NCI-H1417 (cell line): ENCODE measurements around the gene MACROD1.
A peak's percentile ranks its signal among the peaks of the same experiment; 100 is the strongest.

ENCODE experiments used
- DNase-seq, 3 experiments: peaks; one replicate each; lab custom pipeline; 2025; lab: John Stamatoyannopoulos, UW

Gene MACROD1

GRCh38 chr11:64165842-64166635, at the start of gene MACROD1:
Gene MACROD1, minus strand, starts transcription at chr11:64166113. Its CDS starts 119 bp downstream, at chr11:64165994.
- DNase-seq: peak; percentile 84 to 97 (median 94)

GRCh38 chr11:64211181-64211872, 45.4 kb upstream of the MACROD1 start:
- DNase-seq: no peak

GRCh38 chr11:64210301-64211020, 44.5 kb upstream of the MACROD1 start:
- no peak for DNase-seq

GRCh38 chr11:64209563-64209843, 43.6 kb upstream of the MACROD1 start:
- no peak for DNase-seq

GRCh38 chr11:64208796-64209562, 43.1 kb upstream of the MACROD1 start:
- no peak for DNase-seq

GRCh38 chr11:64208086-64208795, 42.3 kb upstream of the MACROD1 start:
- no peak for DNase-seq

- DNase-seq: no peak
Observed at GRCh38 chr11:64207256-64208085, 41.6 kb upstream of the MACROD1 start.

- no peak for DNase-seq
Observed at GRCh38 chr11:64206457-64207255, 40.7 kb upstream of the MACROD1 start, which contains the start of gene FERMT3. Gene FERMT3, plus strand, starts transcription at chr11:64206721. Its CDS starts 644 bp downstream, at chr11:64207365.

- DNase-seq: peak; percentile 59 to 91 (median 84)
Observed at GRCh38 chr11:64204464-64204989, 38.6 kb upstream of the MACROD1 start.

- no peak for DNase-seq
Observed at GRCh38 chr11:64204080-64204440, 38.1 kb upstream of the MACROD1 start.

- DNase-seq: no peak
Observed at GRCh38 chr11:64203421-64204079, 37.6 kb upstream of the MACROD1 start.

GRCh38 chr11:64202992-64203391, 37.1 kb upstream of the MACROD1 start:
- no peak for DNase-seq

GRCh38 chr11:64201543-64201942, 35.6 kb upstream of the MACROD1 start:
- no peak for DNase-seq

GRCh38 chr11:64198511-64198910, 32.6 kb upstream of the MACROD1 start:
- DNase-seq: no peak

GRCh38 chr11:64196626-64197025, 30.7 kb upstream of the MACROD1 start:
- DNase-seq: no peak

- DNase-seq: no peak
Observed at GRCh38 chr11:64192434-64192833, 26.5 kb upstream of the MACROD1 start.

GRCh38 chr11:64186492-64187165, 20.7 kb upstream of the MACROD1 start:
- peak in 1 of 3 experiments; percentile 59 for DNase-seq
